HG02870 (cell line): ENCODE measurements around the gene EPHB1.

Experiments used
- ATAC-seq: cut with Tn5 transposase; IDR thresholded peaks from one replicate; pipeline ENCODE4 v1.9.1; 2021; ENCODE audit warnings: mild to moderate bottlenecking, moderate library complexity; ENCODE audit not compliant: unreplicated experiment

Gene EPHB1

GRCh38 chr3:134804508-134805480 lies 9.7 kb downstream of the EPHB1 start:
- no peak for ATAC-seq

DNA sequence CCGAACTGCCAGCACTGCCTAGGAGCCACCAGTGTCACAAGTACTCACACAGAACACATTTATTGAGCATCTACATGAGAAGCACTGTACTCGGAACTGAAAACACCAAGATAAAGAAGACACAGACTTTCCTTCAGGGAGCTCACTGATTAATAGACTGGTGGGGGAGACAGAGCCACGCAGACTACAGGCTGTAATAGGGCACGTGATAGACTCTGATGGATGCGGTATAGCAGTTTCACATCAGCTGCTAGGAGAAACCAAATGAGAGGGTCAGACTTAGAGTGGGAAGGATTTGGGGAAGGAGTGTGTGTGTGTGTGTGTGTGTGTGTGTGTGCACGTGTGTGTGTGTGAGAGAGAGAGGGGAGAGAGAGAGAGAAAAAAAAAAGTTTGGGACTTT lies 12.1 kb downstream of the EPHB1 start:
- ATAC-seq: no peak

DNA sequence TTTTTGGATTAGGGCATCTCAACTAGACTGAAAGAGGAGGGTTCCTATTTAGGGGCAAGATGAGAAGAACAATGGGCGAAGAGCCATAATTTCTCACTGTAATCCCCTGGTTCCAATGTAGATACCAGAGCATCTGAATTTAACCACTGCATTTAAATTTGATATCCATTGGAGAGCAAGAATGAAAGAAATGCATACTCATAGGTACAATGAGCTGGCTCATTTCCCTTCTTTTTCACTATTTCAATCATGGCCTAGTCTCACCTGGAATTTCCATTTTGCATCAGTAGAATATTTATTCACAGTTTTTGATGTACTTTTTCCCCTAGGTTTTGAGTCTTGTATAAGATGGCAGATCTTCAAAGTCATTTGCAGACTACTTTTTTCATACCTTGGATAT lies 13.8 kb downstream of the EPHB1 start:
- ATAC-seq: no peak

DNA sequence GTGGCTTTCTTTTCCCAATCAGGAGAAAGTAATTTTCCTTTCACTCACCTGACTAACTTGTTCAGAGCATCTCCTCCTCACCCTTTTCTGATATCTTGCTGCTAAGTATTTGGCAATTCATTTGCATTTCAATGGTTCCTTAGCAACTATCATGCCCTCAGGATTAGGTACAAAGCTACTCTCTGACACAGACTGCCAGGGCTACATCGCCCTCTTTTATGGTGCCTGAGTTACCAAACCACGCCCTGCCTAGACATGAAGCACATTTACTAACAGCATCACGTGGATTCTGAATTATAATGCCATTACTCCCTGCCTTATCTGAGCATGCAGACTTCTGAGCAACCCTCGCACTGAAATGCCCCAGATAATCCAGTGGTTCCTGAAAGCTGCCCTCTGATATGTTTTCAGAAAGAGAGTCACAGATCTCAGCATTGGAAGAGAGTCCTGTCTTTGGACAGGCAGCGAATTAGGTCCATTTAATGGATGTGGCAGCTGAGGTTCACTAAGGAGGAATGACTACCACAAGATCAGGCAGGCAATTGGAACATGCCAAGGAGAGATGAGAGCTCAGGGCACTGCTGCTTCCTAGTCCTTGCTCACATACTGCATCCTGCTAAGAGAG lies 14.5 kb downstream of the EPHB1 start:
- no peak for ATAC-seq

DNA sequence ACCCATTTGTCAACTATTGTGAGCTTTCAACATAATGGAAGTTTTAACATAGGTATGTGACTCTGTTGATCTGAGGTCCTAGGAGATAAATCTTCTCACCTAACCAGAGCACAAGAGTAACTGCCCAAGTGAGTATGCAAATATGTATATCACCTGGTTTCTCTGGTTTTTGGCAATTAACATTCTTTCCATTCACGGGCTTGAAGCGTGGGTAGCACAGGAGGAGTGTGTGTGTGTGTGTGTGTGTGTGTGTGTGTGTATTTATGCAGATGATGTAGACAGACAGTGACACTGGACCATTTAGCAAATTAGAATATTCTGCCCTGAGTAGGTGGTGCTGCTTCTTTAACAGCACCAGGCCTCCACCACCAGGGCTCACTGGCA lies 15.0 kb downstream of the EPHB1 start:
- ATAC-seq: no peak

- ATAC-seq: no peak
These were observed 15.8 kb downstream of the EPHB1 start for GRCh38 chr3:134810850-134811249.

DNA sequence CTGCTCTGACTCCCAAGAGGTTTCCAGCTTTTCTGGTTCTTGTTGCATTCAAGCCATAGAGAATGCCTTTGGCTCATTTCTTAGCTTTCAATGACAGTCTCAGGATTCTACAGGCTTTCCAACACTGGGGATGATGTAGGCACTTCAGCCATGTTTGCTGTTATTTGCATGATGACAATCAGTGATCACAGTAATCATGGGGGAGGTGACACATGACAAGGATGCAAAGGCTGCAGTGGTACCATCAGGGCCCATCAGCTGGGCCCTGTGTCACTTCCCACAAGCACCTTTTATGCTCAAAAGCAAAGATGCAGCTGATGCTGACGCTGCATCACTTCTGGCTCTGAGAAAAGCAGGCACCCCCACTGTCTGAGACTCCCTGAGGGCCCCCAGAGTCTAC lies 18.6 kb downstream of the EPHB1 start:
- no peak for ATAC-seq

DNA sequence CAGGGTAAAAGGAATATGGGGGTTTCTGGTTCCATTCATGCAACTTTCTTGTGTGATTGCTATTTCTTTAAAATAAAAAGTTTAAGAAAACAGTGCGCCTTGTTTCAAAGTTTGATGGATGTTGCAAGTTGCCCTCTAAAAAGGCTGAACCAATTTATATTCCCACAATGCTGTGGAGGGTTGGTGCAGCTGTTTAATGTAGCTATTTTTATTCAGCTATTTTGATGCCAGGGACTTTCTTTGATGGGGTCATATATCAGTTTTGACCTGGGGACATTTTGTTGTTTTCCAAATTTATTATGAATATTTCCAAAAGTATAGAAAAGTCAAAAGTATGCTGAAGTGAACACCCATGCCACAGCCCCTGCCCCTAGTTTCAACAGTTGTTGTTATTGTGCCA lies 20.5 kb downstream of the EPHB1 start:
- ATAC-seq: no peak

- no peak for ATAC-seq
These were observed 21.6 kb downstream of the EPHB1 start for GRCh38 chr3:134816623-134817022.

DNA sequence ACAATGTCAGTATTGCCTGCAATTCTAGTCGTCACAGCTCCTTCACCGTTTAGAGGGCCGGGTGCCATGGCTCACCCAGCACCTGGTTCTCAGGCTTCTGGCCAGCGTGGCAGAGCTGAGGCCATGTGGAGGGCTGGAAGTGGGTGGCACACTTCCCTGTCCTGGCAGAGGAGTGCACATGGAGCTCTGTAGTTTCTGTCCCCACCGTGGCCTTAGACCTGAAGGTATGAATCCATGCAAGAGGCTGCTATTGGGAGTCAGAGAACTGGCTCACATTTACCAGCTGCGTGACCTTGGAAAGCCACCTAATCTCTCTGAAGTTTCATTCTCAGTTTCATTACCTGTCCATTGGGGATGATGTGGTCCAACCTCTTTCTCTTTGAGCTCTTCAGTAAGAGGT lies 22.2 kb downstream of the EPHB1 start:
- ATAC-seq: peak; percentile 74

DNA sequence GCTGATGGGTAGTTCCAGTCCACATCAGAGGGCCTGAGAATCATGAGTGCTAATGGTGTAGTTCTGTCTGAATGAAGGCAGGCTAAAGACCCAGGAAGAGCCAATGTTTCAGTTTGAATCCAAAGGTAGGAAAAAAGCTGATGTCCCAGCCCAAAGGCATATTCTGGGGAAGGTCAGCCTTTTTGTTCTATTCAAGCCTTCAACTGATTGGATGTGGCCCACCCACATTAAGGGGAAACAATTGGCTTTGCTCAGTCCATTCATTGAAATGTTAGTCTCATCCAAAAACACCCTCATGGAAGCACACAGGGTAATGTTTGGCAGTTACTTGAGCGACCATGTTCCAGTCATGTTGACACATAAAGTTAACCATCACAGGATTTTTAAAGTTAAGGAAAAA lies 25.9 kb downstream of the EPHB1 start:
- no peak for ATAC-seq

DNA sequence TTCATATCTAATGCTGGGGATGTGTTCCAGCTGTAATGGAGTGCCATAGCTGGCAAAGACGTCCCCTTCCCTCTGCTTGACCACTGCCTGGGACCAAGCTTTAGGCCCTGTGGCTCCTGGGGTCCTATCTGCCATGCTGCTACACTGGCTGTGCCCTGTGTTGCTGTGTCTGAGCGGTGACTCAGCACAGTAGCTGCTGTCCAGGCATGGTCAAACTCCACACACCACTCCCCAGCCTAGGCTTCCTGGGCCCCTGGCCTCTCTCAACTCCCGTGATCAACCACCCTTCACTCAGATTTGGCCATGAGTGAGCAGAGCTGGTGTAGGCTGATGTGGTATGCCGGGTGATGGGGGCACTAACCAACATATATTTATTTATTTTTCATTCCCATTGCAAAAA lies 27.0 kb downstream of the EPHB1 start:
- no peak for ATAC-seq

- no peak for ATAC-seq
These were observed 28.6 kb downstream of the EPHB1 start for GRCh38 chr3:134823679-134824078.

DNA sequence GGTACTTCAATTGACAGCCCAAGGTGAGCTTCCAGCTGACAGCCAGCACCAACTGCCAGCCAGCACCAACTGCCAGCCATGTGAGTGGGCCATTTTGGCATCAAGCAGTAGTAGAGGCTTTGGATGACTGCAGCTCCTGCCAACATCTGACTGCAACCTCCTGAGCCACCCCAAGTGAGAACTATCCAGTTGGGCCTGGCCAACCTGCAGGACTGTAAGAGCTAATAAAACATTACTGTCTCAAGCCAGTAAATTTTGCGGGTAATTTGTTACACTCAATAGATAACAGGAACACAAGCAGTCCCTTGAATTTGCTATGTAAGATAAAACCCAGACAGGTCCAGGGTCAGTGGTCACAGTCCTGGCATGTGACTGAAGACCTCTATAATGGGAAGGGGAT lies 29.7 kb downstream of the EPHB1 start:
- ATAC-seq: no peak

GRCh38 chr3:134827213-134827612 lies 32.2 kb downstream of the EPHB1 start:
- peak; percentile 86 for ATAC-seq

GRCh38 chr3:134829721-134830120 lies 34.7 kb downstream of the EPHB1 start:
- ATAC-seq: no peak

- no peak for ATAC-seq
These were observed 37.5 kb downstream of the EPHB1 start for GRCh38 chr3:134832585-134832984.

GRCh38 chr3:134833453-134834163 lies 38.5 kb downstream of the EPHB1 start:
- peak; percentile 75 for ATAC-seq

- no peak for ATAC-seq
These were observed 41.9 kb downstream of the EPHB1 start for GRCh38 chr3:134836921-134837320.

DNA sequence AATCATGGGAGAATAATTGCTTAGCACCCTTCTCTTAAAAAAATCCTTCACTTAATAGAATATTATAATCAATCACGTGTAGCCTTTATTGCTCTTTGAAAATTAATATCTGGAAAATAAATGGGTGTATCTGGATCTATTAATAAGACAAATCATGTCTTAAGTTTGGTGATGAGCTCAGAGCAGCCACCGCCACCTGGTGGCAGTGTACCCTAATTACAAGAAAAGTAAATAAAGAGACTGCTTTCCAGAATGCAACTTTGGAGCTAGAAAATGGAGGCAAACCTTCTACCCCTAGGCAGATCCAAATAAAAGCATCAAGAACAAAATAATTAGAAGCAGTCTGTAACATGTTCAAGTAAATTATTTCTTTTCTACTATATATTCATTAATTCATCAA lies 43.5 kb downstream of the EPHB1 start:
- ATAC-seq: no peak

DNA sequence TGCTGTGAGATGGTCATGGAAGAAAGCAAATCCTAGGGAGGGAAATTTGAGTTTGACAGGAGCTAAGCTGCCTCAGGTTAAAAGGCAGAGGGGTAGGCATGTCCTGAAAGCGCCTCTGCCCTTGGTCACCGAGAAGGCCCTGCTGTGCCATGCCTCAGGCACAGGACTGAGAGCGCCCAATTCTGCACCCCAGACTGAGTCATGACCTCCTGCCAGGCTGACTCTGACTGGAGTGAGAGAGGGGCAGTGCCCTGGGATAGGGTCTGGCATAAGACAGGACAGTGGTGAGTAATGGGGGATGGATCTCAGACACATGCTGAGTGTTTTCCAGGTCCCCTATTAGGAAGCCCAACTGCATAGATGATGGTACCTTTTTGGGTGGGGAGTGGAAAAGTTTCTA lies 44.4 kb downstream of the EPHB1 start:
- ATAC-seq: no peak

DNA sequence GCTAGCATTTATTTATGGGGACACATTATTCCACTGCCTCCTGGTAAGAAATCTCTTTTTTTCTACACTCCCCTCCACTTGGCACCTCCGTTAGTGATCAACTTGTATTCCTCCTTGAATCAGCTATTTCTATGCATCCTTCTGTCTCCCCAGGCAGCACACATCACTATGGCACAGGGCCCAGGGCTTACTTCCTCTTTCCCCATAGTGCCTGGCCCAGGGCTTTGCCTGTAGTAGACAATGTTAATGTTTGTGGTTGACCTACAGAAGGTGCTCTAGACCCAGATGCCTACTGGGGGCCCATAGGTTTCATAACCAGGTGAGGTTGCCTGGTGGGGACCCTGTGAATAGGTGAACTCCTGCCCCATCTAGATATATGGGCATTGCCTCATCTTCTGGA lies 44.9 kb downstream of the EPHB1 start:
- ATAC-seq: no peak
